ENCODE measurements around the gene CAVIN1.
A peak's percentile ranks its signal among the peaks of the same experiment; 100 is the strongest.
"Not testable (repeated sequence)": the region's sequence is repeated elsewhere in the genome, so short reads cannot be mapped to it uniquely, and the experiment has no call there.

CAVIN1 gene

DNA sequence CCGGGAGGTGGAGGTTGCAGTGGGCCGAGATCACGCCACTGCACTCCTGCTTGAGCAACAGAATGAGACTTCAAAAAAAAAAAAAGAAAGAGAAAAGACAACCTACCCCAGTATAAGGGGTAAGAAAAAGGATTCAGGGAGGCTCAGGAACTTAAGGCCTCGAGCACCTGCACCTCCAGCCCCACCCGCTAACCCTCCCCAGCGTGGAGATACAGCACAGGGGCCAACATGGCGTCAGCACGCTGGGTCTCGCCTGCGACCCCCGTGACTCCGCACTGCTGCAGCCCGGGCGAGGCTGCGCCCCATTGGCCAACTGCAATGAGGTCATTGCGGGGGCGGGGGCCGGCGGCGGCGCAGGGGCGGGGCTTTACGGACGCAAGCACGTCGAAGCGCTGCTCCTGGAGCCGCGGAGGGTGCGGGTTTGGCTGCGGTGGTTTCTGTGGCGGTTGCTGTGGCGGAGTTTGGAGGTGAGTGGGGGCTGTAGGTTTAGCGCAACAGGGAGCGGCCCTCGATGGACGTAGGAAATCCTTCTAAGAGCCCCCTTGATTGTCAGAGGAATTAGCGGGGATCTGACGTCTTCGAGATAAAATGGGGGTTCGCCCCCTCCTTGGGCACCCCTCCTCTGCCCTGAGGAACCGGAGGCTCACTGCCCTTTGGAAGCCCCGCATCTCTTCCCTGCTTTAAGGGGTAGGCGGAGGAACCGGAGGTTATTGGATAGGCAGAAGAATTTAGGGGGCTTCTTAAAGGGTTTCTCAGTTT is 35.6 kb upstream of the CAVIN1 start, which contains the start of gene ATP6V0A1:
Gene ATP6V0A1, plus strand, starts transcription at position 382 of the 759 bp plus-strand sequence. CDS start 2,017 bp downstream, outside the sequence.
- TF ChIP-seq, protein P1, sequence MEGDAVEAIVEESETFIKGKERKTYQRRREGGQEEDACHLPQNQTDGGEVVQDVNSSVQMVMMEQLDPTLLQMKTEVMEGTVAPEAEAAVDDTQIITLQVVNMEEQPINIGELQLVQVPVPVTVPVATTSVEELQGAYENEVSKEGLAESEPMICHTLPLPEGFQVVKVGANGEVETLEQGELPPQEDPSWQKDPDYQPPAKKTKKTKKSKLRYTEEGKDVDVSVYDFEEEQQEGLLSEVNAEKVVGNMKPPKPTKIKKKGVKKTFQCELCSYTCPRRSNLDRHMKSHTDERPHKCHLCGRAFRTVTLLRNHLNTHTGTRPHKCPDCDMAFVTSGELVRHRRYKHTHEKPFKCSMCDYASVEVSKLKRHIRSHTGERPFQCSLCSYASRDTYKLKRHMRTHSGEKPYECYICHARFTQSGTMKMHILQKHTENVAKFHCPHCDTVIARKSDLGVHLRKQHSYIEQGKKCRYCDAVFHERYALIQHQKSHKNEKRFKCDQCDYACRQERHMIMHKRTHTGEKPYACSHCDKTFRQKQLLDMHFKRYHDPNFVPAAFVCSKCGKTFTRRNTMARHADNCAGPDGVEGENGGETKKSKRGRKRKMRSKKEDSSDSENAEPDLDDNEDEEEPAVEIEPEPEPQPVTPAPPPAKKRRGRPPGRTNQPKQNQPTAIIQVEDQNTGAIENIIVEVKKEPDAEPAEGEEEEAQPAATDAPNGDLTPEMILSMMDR (IDR thresholded peaks at IDR 0.05; ENCODE audit: low read depth, low read length, missing control alignments), result no peak
- DNase-seq (ENCODE audit: extremely low read depth, low read depth), result no peak

DNA sequence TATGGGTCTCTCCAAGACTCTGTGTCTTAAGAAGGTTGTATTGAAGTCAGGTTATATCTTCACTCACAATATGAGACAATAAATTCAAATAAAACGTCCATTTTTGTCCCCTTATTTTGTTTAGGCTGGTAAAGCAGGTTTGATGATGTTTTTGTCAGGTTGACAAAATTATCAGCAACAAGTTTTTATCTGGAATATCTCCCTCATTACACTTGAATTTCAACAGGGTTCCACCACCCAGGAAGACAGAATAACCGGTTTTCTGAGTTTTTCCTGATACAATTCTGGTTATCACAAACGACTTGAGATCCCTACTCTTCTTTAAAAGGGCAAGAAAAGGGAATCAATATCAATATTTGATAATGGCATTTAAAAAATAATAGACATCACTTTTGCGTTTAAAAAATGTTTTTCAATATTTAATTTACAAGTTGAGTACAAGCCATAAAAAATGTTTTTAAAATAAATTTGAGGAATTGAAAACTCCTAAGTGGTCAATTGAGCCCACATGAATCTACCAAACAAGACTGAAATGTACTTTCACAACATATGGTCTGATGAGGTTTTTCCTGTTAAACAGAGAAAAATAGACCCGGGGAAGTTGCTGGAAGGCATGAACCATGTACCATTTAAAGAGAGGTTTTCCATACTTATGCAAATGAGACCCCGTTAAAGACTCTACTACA is 34.2 kb upstream of the CAVIN1 start:
- no peak for DNase-seq (ENCODE audit: extremely low read depth, low read depth)
- no peak overlapping the region for H3K4me3 ChIP-seq (replicated peaks; ENCODE audit: low read depth, low read length)

More for the DNA sequence above, 35.6 kb upstream of the CAVIN1 start, which contains the start of gene ATP6V0A1:
- peak within 1 kb of the TSS; percentile 68 for H3K4me3 ChIP-seq (replicated peaks; ENCODE audit: low read depth, low read length)

DNA sequence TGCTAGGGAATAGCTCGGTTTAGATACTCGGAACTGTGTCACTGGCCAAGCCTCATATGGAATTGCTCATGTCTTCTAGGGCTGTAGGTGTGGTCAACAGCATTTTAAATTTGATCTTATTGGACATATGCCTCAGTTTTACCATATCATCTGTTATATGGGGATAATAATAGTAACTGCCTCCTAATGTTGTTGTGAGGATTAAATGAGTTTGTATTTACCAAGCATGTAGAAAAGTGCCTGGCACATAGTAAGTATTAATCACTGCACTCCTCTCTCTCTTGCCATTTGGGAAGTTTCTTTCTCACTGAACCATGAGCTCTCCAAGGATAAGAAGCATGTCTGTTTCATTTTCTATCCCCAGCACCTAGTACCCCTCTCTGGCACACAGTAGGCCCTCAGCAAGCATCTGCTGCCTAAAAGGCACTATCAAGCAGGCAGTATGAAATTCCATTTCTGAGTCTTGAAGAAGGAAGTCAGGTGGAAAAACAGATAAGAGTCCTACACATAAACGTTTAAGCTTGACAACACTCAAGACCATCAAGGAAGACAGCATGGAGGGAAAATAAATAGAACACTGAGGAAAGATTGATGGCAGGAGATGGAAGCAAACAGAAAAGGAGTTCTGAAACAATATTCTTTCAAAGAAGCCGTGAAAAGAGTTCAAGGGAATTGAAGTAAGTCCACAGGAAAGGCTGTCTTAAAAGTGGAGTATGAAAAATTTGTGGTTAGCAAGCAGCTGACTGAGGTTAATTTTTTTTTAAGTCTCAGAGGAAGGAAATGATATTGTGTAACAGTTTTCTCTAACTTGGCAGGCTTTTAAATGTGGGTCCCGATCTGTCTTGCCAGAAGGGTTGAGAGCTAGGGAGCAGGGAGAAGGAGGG is 33.4 kb upstream of the CAVIN1 start:
- DNase-seq (ENCODE audit: extremely low read depth, low read depth), result no peak
- TF ChIP-seq, protein P1 (IDR thresholded peaks at IDR 0.05; ENCODE audit: low read depth, low read length, missing control alignments), result no peak
- H3K4me3 ChIP-seq (replicated peaks; ENCODE audit: low read depth, low read length), result no peak overlapping the region

More for the DNA sequence above, 34.2 kb upstream of the CAVIN1 start:
- TF ChIP-seq, protein P1 (IDR thresholded peaks at IDR 0.05; ENCODE audit: low read depth, low read length, missing control alignments), result no peak

DNA sequence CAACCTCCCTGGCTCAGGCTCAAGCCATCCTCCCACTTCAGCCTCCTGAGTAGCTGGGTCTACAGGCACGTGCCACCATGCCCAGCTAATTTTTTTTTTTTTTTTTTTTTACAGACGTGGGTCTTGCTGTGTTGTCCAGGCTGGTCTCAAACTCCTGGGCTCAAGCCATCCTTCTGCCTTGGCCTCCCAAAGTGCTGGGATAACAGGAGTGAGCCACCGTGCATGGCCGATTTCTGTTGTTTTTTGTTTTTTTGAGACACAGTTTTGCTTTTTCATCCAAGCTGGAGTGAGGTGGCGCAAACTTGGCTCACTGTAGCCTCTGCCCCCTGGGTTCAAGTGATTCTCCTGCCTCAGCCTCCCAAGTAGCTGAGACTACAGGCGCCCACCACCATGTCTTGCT is 31.9 kb upstream of the CAVIN1 start:
- not testable (repeated sequence) for H3K4me3 ChIP-seq (replicated peaks; ENCODE audit: low read depth, low read length); DNase-seq (ENCODE audit: extremely low read depth, low read depth)

DNA sequence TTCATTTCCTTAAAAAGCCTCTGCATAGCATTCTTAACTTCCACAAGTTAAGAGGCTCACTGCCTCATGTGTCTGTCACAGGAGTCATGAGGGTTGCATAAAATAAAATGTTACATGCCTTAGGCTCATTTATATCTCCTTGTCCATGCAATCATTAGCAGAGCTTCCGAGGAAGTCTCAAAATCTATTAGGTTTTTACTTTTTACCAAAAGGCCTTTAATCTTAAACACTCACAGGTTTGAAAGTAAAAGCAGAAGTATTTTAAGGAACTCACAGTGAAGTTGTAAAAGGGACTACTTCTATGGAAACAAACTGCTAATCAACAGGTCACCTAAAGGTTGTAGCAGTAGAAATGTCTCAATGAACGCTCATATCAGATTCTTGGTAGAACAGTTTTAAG is 30.4 kb upstream of the CAVIN1 start:
- TF ChIP-seq, protein P1 (IDR thresholded peaks at IDR 0.05; ENCODE audit: low read depth, low read length, missing control alignments), result no peak
- H3K4me3 ChIP-seq (replicated peaks; ENCODE audit: low read depth, low read length), result no peak overlapping the region
- DNase-seq (ENCODE audit: extremely low read depth, low read depth), result no peak

DNA sequence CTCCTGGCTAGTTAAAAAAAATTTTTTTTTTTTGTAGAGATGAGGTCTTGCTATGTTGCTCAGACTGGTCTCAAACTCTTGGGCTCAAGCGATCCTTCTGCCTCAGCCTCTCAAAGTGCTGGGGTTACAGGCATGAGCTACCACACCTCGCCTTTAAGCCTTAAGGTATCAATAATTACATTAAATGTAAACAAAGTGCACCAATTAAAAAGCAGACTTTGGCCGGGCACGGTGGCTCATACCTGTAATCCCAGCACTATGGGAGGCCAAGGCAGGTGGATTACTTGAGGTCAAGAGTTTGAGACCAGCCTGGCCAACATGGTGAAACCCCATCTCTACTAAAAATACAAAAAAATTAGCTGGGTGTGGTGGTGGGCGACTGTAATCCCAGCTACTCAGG is 28.2 kb upstream of the CAVIN1 start:
- not testable (repeated sequence) for H3K4me3 ChIP-seq (replicated peaks; ENCODE audit: low read depth, low read length); DNase-seq (ENCODE audit: extremely low read depth, low read depth)

DNA sequence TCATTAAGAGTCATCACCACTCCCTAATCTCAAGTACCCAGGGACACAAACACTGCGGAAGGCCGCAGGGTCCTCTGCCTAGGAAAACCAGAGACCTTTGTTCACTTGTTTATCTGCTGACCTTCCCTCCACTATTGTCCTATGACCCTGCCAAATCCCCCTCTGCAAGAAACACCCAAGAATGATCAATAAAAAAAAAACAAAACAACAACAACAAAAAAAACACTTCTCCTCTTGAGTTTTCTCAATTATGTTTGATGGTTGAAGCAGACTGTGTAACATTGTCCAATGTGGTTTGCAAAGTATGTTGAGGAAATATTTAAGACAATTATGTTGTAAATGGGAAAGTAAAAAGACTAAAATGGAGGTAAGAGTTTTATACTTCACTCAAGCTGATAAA is 26.8 kb upstream of the CAVIN1 start:
- H3K4me3 ChIP-seq (replicated peaks; ENCODE audit: low read depth, low read length); DNase-seq (ENCODE audit: extremely low read depth, low read depth): not testable (repeated sequence)

DNA sequence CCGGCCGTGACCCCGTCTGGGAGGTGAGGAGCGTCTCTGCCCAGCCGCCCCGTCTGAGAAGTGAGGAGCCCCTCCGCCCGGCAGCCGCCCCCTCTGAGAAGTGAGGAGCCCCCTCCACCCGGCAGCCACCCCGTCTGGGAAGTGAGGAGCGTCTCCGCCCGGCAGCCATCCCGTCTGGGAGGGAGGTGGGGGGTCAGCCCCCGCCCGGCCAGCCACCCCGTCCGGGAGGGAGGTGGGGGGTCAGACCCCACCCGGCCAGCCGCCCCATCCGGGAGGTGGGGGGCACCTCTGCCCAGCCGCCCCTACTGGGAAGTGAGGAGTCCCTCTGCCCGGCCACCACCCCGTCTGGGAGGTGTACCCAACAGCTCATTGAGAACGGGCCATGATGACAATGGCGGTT is 26.1 kb upstream of the CAVIN1 start:
- not testable (repeated sequence) for DNase-seq (ENCODE audit: extremely low read depth, low read depth); H3K4me3 ChIP-seq (replicated peaks; ENCODE audit: low read depth, low read length)

Measured in HFF-Myc (cell line).